Activated CD8-positive, alpha-beta memory T cell treated with anti-CD3 and anti-CD28 coated beads for 48 hours (primary cell): ENCODE measurements around the gene RELL1.
A peak's percentile ranks its signal among the peaks of the same experiment; 100 is the strongest.

Source experiments
- DNase-seq, 3 experiments: peaks; one replicate each; pipeline ENCODE4 v3.0.0-alpha.2; 2020; ENCODE audit warnings: low read depth in 2 of 3, low spot score in 2 of 3

The RELL1 gene

DNA sequence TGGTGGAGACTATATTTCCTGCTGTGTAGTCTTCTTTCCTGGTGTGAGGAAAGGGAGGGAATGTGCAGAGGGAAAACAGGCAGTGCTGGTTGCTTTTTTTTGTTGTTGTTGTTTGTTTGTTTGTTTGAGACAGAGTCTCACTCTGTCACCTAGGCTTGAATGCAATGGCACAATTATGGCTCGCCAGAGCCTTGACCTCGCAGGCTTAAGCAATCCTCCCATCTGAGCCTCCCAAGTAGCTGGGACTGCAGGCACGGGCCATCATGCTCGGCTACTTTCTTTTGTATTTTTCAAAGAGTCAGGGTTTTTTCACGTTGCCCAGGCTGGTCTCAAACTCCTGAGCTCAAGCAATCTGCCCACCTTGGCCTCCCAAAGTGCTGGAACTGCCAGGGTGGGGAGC lies 82.5 kb downstream of the RELL1 start:
- no peak for DNase-seq

- peak; percentile 47 to 65 (median 59) for DNase-seq
Measured at GRCh38 chr4:37603070-37603468, 83.1 kb downstream of the RELL1 start.

DNA sequence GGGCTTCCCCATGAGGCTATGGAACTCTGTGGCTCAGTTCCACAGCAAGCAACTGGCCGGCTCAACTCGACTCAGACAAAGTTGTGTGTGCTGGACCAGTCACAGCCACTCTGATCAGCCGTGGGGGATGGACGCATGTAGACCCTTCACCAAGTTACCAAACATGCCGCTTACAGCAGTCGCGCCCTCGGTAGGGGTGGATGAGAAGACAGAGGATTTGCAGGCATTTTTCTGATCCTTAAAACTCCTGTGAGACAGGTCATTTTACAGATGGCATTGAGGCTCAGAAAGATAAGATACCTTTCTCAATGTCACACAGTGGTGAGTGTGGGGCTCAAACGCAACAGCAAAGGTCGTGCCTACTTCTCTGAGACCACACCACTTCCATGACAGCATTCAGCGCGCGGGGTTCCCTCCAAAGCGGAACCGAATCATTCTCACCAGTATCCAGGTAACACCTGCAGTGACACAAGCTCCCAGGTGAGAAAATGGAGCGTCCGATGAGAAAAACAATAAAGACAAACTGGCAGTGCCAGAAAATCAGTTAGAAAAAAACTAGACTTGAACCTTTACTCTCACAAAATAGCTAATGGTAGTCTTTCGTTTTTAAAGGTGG lies 83.6 kb downstream of the RELL1 start:
- no peak for DNase-seq

- DNase-seq, result no peak
Measured at GRCh38 chr4:37601531-37601930, 84.6 kb downstream of the RELL1 start.

- no peak for DNase-seq
Measured at GRCh38 chr4:37599092-37599790, 86.9 kb downstream of the RELL1 start.

DNA sequence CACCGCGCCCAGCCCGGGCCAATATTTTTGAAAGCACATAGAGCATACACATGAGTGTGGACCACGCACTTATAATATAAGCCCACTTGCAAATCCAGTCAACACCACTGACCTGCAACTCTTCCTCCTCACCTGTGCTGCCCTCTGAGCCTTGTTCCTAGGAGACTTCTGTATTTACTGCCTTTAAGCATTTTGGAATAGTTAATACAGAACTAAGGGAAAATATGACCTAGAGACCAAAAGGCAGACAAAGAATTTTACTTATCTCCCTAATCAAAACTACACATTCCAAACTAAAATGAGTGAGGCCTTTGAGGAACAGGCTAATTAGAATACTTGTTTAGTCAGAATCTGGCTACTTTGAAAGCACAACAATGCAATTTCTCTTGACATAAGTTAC lies 89.1 kb downstream of the RELL1 start:
- no peak for DNase-seq

- DNase-seq, result no peak
Measured at GRCh38 chr4:37595875-37596680, 90.1 kb downstream of the RELL1 start.

DNA sequence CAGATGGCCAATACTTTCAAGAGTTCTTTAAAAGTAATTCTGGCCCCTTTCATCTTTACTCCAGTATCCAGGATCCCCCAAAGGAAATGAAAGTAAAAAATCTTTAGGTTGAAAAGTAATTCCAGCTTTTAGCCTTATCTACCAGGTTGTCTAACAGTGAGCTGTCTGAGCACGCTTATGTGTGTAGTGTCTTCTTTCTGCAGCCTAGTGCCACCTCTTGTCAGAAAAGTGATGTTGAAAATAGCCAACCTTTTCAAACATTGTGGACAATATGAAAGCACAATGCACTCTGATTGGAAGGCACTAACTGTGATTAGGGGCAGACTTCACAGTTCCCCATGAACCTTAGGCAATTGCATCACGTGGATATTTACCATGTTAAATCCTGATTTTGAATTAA lies 92.1 kb downstream of the RELL1 start:
- DNase-seq, result no peak

GRCh38 chr4:37591349-37591748 lies 94.8 kb downstream of the RELL1 start:
- no peak for DNase-seq

- DNase-seq, result no peak
Measured at GRCh38 chr4:37590016-37590415, 96.2 kb downstream of the RELL1 start.

- no peak for DNase-seq
Measured at GRCh38 chr4:37588150-37588549, 98.0 kb downstream of the RELL1 start.

DNA sequence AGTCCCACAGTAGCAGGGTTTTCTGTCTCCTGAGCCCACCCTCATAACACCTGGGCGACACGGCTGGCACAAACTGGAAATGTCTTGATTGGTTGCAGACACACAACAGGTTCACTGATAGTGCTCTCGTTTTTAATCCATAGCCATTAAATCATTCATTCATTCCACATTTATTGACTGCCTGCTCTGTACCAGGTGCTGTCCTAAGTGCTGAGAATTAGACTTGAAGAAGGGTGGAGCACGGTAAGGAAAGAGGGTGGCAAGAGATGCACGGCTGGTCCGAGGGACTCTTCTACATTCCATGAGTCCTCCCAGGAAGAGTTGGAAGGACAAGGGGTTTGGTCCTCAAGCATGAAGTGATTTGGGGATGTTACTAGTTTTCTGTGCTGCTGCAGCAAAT lies 100.0 kb downstream of the RELL1 start:
- no peak for DNase-seq

- DNase-seq, result no peak
Measured at GRCh38 chr4:37584493-37585060, 101.6 kb downstream of the RELL1 start.

DNA sequence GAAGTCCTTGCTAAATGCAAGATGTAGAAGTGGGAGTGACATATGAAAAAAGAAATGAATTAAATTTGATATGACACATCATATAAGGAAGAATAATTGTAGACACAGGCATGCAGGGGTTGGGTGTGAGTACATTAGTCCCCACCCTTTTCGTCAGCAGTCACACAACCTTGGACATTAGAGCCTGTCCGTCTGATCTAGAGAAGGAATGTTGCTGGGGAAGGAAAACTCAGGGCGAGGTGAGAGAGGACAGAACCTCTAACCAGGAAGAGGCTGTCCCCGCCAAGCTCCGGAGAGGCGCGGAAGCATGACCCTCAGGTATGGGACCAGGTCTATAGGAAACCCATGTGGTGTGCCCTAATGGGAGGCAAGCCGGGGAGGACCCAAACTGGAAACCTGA lies 102.1 kb downstream of the RELL1 start:
- DNase-seq, result no peak

DNA sequence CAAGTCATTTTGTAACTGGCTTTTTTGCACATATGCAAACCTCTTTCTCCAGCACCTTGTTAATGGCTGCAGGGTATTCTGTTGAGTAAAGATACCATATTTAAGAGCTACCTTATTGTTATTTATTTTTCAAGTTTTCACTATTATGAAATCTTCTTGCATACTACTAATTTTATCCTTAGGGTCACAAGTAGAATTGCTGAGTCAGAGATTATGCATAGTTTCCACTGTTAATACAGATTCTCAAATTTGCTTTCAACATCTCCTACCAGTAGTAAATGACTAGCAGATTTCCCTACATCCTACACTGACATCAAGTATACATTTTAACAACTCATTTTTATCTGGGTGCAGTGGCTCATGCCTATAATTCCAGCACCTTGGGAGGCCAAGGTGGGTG lies 112.6 kb downstream of the RELL1 start:
- DNase-seq, result no peak

GRCh38 chr4:37568489-37568888 lies 117.7 kb downstream of the RELL1 start:
- no peak for DNase-seq

- no peak for DNase-seq
Measured at GRCh38 chr4:37567836-37568235, 118.3 kb downstream of the RELL1 start.

GRCh38 chr4:37562592-37562991 lies 123.6 kb downstream of the RELL1 start:
- no peak for DNase-seq

GRCh38 chr4:37561803-37562207 lies 124.4 kb downstream of the RELL1 start:
- no peak for DNase-seq

GRCh38 chr4:37561196-37561802 lies 124.9 kb downstream of the RELL1 start:
- DNase-seq, result no peak
